Measurements from ENCODE around the gene NRXN3.
"Not testable (repeated sequence)": the region's sequence is repeated elsewhere in the genome, so short reads cannot be mapped to it uniquely, and the experiment has no call there.

Gene NRXN3

DNA sequence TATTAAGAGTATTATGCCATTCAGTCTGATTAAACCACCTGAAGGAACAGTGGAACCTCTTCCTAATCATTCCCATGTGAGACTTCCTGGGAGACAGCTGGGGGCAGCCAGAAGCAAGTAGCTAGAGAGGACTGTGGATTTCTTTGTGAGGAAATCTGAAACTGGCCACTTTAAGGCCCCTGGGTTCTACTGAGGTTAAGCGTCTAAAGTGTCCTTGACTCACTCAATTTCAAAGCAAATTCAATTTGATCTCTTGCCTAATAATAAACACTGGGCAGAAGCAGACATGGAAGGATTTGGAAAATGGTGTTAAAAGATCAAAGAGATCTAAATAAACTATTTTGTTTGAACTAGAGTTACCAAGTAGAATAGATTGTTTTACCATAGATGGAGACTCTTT is 909.9 kb downstream of the NRXN3 start:
- DNase-seq (ENCODE audit: low read depth): no peak

DNA sequence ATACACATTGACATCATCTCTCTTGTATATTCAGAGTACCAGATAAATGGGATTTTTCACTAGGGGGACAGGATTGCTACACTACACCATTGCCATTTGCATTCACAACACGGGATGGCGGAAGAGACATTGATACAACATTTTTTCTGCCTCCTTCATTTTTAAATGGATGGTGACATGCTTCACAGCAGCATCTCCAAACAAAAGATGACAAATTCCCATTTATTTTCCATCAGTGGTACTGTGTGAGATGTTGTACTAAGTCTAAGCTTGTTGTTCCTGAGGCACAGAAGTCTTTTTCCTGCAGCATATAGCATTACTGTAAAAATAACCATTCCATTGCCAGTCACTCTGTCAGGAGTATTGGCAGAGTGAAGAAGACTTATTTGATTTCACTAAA is 912.7 kb downstream of the NRXN3 start:
- no peak for DNase-seq (ENCODE audit: low read depth)

DNA sequence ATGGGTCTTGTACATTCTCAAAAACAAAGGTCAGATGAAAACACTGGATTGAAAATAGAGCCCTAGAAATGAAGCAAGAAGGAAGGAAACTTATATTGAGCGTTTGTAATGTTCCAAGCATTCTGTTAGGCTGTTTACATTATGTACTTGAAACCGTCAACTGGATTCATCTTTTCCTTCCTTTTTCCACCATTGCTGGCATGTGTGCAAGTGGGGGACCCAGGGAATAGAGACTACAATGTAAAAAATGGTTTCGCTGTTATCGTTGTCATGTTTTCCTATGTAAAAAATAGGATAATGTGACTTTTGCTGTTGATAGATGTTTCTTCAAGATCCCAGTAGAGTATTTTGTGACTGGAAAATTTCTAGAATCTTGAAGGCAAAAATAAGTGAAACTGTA is 913.2 kb downstream of the NRXN3 start:
- no peak for DNase-seq (ENCODE audit: low read depth)

DNA sequence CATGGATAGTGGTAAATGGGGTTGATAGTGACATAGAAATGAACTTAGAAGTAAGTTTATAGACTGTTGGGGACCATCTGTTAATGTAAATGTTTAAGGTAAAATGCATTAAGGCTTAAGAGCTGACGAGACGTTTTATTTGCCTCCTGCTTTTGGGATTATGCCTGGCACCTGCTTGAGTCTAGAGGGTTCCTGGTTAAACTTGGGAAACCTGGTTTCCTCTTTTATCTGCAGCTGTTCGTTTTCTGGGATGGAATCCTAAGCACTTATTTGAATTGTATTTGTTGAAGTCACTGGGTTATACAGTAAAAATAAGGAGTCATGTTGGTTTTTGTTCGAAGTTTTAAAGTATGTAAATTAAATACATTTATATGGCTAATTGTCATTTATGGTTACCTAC is 914.7 kb downstream of the NRXN3 start:
- DNase-seq (ENCODE audit: low read depth): no peak

DNA sequence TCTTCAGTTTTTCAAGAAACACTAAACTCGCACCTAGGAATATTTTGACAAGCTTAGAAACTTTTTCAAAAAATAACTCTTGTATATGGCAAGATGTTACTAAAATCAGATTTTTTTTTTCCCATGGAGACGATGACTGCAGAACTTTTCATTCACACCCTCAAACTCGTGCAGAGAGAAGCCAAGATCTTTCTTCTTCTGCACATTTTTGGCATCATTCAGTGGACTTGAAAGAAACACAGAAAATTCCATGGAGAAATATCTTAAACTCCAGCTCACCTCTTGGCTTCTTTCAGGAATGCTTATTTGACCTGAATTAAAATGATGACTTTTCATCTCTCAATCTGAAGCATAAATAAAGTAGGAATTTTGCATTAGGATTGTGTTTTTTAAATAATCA is 919.4 kb downstream of the NRXN3 start:
- no peak for DNase-seq (ENCODE audit: low read depth)

DNA sequence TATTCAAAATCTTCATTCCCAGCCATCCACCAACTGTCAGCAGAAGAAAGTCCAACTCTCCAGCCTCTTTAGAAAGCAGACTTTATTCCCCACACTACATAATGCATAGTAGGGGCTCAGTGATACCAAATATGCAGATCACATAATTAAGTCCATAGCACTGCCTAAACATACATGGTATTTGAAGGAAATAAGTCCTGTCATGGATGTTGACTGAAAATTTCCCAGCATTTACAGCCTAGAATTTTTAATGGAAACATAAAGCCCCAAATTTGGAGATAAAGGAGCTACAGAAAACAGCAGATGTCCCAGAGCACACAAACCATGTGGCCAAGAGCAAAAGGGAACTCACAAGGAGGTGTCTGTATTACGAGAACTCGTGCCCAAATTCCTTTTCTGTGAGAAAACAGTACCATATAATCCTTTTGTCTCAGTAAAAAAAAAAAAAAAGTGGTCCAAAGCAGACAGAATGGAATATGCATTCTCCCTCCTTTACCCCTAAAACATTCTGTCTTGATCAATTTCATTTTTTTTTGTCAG is 920.5 kb downstream of the NRXN3 start:
- DNase-seq (ENCODE audit: low read depth): no peak

DNA sequence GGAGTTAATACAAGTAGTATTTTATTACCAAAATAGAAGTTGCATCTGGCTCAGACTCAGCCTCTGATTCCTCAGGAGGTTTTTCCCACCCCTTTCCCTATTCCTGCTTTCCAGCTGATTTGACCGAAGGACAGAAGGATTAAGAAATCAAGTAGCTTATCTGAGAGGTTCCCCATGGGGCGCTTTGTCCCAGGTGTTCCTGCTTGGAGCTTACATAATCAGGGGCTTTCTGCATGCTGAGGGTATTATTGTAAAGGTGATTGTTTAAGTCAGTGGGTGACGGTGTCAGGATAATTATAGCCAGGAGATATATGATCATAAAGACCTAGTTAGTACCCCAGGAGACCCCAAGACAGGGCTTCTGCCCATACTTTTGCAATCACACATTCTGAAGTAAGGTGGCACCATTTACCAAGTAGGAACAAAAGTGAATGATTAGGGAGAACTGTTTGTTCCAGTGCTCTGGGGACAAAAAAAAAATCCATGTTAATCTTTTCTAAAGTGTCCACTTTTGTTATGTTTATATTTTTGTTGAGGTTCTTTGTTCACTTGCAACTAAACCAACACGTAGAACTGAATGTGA is 921.3 kb downstream of the NRXN3 start:
- no peak for DNase-seq (ENCODE audit: low read depth)

DNA sequence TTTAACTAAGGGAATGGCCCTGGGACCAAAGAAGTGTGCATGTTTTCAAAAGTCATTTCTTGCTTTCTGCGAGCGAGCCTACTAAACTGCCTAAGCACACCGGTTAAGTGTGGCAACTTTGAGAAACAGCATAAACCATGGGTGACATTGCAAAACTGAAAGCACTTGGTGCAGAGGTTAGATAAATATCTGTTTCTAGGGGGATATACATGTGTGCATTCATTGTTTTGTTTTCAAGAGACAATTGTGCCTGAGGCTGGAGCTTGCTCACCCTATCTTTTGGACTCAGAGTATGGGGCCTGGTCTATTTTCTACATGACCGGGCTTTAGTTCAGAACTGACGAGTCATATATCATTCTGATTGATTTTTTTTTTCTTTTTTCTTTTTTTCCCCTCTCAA is 923.4 kb downstream of the NRXN3 start:
- DNase-seq (ENCODE audit: low read depth): no peak

DNA sequence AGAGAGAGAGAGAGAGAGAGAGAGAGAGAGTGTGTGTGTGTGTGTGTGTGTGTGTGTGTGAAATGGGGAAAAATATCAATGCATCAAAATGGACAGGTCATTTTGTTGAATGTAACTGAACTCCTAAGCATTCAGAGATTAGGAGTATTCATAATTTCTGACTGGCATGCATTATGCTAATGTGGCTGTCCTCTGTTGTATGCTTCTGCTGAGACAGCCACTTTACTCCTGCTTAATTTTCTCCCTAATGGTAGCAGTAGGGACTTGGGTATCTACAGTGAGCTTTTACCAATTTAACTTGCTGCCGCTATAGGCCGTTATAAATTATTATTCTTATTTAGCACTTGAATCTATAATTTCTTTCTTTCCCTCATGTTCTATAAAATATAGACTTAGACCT is 924.8 kb downstream of the NRXN3 start:
- no peak for DNase-seq (ENCODE audit: low read depth)

DNA sequence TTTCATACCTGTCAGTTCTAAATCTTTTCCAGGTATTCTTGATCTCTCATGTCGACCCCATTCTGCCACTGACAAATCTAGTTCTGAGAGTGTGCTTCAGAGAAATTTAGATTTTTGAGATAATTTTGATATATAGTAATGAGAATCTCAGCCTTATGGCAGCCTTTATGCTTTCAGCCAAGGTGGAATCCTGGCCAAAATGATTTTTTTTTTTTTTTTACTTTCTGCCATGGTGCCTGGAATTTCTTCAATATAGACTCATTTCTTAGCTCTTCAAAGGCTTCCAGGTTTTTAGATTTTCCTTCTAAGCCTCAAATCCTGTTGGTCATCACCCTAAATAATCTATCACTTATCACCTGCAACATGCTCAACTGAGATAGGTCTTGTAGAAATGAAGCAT is 926.6 kb downstream of the NRXN3 start:
- no peak for DNase-seq (ENCODE audit: low read depth)

DNA sequence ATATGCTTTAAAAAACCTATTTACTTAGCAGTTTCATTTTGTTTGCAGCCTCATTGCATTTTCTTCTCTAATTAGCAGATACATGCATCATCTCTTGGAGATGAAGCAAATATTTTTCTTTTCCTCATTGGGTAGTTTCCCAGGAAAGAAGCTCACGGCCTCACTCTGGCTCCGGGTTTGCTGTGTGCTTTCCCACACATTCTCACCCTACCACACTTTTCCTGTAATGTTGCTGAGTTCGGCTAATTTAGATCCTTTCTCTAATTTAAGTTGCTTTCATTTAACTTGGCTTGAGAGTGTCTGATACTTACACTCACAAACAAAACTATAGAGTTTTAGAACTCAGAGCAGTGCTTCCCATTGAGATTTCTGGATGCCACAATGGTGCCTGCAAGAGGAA is 928.2 kb downstream of the NRXN3 start:
- no peak for DNase-seq (ENCODE audit: low read depth)

DNA sequence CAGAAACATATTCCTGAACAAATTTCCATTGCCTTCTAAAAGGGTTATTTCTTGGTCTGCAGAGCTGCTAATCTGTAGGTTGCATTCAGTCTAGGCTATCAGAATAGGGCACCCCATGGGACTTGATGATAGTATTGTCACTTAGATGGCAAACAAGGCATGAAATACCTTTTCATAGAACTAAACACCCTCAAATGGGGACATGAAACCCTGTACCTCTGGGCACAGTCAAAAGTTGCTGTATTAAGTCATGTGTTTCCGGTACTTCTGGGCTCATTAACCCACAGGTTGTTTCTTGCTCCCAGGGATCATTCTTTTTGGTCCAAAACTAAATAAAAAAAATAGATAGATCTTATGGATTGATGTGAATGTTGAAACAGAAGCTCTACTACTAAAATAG is 930.4 kb downstream of the NRXN3 start:
- no peak for DNase-seq (ENCODE audit: low read depth)

DNA sequence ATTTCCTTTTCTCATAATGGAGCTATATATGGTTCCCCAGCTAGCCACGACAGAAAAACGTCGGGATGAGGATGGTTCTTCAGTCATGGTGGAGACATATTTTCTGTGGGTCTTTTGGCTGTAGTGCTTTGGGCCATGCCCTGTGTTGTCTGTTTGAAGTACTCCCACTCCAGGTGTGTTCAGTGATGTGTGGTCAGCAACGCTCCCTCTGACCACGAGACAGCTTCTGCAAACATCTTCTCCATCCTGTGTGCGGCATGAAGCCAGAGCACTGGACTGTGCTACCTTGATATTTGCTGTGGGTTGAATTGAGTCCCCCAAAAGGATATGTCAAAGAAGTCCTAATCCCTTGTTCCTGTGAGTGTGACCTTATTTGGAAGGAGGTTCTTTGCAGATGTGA is 931.2 kb downstream of the NRXN3 start:
- DNase-seq (ENCODE audit: low read depth): no peak

DNA sequence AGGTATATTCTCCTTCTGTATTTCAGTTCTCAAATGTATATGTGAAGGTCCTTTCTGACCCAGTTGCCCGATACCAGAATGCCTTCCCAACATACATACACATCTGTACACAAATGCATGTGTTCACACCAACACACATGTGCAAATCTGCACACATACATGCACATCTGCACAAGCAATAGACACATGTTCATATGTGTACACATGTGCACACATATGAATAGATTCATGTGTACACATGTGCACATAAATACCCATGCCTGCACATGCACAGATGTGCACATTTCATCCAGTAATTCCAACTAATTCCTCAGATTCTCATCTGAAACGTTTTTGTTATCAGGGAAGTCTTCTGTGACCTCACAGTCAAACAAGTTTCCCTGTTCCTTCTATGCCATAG is 933.6 kb downstream of the NRXN3 start:
- no peak for DNase-seq (ENCODE audit: low read depth)

DNA sequence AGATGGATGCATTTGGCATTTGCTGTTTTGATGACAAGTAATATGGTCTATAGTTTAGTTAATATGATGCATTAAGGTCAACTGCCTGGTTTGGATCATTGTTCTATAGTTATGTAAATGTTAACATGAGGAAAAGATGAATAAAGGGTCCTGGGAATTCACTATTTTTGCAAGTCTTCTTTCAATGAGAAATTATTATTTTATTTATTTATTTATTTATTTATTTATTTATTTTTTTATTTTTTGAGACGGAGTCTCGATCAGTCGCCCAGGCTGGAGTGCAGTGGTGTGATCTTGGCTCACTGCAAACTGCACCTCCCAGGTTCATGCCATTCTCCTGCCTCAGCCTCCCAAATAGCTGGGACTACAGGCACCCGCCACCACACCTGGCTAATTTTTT is 940.4 kb downstream of the NRXN3 start:
- not testable (repeated sequence) for DNase-seq (ENCODE audit: low read depth)

DNA sequence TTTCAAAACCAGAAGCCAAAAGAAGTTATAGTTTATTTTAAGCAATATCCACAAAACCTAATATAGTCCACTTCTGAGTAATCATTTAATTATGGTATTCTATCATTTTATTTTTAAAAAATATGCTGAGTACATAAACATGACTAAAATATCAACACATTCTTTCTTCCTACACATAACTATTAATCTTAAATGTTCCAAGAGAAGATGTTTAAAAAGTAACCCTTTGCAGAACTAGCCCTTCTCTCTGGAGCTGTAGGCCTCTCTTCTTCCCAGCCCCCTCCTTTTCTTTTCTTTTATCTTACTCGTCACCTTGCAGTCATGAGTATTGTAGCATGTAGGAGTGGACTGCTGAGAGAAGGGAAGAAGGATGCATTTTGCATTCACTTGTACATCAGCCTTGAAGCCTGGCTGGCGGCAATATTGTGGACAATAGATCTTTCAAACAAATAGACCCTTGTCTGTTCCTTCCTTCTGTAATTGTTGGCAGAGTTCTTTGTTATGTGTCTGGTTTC is 941.9 kb downstream of the NRXN3 start:
- no peak for DNase-seq (ENCODE audit: low read depth)

DNA sequence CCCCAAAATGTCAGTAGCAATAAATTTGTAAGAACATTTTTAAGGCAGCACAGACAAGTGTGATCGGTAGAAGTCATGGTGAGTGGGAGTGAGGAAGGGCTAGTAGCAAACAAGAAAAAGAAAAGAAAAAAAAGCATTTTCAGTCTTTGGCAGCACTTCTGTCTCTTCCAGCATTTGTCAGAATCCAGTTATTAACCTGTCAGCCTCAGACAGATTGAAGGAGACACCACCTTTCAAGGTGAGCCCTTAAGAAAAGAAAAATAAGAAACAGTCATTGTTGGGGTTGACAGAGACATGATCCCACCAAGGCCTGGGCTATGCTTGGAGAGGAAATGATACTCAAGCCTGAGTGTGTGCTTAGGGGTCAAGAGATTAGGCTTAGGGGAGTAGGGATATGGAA is 947.4 kb downstream of the NRXN3 start:
- DNase-seq (ENCODE audit: low read depth): no peak

DNA sequence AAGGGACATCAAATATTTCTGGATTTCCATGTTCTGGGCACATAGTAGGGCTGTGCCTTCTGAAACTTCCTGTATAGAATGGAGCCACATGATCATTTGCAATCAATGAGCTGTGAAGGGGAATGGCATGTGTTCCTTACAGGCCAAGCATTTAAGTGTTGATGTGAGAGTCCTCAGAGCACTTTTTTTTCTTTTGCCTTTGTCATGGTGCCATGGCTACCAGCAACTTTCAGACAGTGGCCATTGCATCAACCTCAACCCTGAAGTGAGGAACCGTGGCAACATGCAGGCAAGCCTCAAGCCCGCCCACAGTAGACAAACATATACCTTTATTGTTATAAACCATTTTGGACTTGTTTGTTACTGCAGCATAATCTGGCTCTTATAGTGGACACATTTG is 948.1 kb downstream of the NRXN3 start:
- no peak for DNase-seq (ENCODE audit: low read depth)

DNA sequence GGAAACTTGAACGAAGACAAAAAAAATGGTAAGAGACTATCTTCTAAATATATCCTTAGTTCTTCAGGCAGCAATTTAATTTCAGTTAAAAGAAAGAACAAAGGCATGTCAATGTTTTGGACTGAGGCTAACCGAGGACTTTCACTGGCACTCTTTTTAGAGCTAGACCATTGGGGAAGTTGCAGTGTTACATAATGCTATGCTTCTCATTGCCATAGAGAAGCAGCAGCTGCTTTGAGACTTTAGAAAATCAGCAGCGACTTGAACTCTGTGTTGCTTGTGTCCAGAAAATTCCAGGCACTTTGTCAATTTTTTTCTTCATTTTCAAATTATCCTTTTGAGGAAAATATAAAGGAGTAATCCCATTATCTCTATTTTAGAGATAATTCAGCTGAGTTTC is 964.2 kb downstream of the NRXN3 start:
- DNase-seq (ENCODE audit: low read depth): no peak

DNA sequence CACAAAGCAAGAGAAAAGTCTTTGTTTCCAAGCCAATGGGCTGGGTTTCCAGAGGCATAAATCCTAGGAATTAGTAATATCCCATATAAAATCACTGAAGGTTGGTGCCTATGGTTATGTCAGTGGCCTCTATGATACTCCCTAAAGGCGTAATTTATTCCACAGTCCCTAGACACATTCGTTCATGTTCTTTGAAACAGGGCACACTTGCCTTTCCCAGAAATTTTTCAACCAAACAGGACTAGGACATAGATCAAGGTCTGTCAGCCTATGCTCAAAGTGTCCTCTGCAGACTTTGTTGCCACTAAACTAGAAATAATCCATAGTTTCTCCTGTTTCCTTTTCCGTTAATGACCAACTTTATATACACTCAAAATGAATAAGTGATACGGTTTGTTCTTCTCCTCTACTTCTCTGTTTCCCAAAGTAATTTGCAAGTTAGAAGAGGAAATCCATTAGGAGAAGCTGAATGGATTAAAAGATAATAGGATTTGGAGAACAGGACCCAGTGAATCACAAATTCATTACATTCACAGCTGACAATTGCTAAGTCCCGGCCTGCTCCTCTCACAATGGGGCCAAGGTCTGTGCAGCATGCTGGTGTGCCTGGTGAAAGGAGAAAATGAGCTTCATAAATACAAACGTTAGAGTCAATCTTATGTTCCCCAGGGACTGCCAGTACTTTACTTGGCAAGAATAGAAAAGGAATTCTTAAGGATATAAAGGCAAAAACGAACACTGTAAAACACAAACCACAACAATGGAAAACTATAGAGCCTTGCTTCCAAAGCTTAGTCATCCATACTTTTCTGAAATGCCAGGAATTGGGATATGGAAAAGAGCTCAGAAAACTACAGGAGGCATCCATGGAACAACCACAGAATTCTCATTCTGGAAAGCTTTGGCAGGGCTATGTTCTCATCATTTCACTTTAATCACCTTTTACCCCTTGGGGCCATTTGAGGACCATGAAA is 966.2 kb downstream of the NRXN3 start:
- no peak for DNase-seq (ENCODE audit: low read depth)

DNA sequence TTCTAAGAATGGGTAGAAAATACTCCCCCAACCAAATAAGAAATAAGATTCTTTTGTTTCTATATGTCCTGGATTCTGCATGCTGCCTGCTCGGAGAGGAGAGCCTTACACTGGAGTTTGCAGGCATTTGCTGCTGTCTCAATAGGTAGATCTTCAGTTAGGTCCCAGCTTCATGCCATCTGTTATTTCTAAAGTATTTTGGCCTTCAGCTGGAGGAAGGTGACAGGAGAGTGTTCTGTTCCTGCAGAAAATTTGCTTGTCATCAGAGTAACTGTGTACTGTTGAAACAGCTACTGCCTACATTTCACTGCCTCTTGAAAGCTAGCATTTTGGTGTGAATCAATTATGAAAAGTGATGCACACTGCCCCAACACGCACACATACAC is 966.9 kb downstream of the NRXN3 start:
- no peak for DNase-seq (ENCODE audit: low read depth)

DNA sequence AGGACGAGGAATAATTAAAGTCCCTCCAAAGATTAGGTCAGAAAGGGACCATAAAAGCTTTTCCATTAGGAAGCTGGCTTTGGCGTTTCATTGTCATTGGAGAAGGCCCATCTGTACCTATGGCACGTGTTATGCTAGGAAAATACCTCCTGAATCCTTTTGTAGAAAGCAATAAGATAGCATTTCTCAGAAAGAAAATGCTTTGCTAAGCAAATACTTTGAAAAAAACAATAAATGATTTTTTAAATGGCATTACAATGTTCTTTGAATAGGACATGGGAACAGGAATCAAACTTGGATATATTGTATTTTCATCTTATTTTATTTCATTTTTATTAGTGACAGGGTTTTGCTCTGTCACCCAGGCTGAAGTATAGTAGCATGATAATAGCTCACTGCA is 967.7 kb downstream of the NRXN3 start:
- no peak for DNase-seq (ENCODE audit: low read depth)

DNA sequence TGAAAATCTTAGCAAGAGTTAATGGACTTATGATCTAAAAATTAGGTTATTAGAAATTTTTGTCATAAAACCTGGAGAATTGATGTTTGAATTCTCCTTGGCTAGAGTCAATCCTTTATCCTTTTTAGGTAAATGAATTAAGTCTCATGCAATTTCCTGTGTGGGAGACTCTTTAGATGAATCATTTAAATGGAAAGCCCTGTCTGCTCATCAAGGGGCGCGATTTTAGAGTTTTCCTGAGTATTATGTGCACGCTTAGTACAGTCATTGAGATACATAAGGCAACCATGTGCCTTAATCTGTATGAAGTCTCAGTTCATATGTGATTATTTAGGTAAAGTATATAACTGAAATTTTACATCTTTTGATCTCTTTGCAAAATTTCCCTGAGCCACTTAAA is 974.7 kb downstream of the NRXN3 start:
- DNase-seq (ENCODE audit: low read depth): no peak
